HG03066 (cell line): Measurements from ENCODE around the gene LRRK2.

Source experiments
- ATAC-seq: cut with Tn5 transposase; IDR thresholded peaks from one replicate; pipeline ENCODE4 v1.9.1; 2021; ENCODE audit warnings: low read depth; ENCODE audit not compliant: unreplicated experiment

LRRK2 gene

GRCh38 chr12:40224439-40225291 lies at the start of gene LRRK2:
Gene LRRK2, plus strand, starts transcription at chr12:40224997. Its CDS starts 135 bp downstream, at chr12:40225132.
- peak; percentile 42 for ATAC-seq

- ATAC-seq = no peak
Measured at GRCh38 chr12:40175045-40175444, 49.8 kb upstream of the LRRK2 start.

- ATAC-seq = no peak
Measured at GRCh38 chr12:40175489-40175888, 49.3 kb upstream of the LRRK2 start.

- no peak for ATAC-seq
Measured at GRCh38 chr12:40178701-40179100, 46.1 kb upstream of the LRRK2 start.

- ATAC-seq = no peak
Measured at GRCh38 chr12:40181490-40181889, 43.3 kb upstream of the LRRK2 start.

GRCh38 chr12:40183715-40184114 lies 41.1 kb upstream of the LRRK2 start:
- ATAC-seq = no peak

- no peak for ATAC-seq
Measured at GRCh38 chr12:40184493-40185302, 40.1 kb upstream of the LRRK2 start.

GRCh38 chr12:40185303-40185693 lies 39.5 kb upstream of the LRRK2 start:
- ATAC-seq = no peak

GRCh38 chr12:40188558-40189320 lies 36.1 kb upstream of the LRRK2 start:
- ATAC-seq = no peak

GRCh38 chr12:40192704-40193255 lies 32.0 kb upstream of the LRRK2 start:
- ATAC-seq = peak; percentile 99

- ATAC-seq = no peak
Measured at GRCh38 chr12:40194846-40195245, 30.0 kb upstream of the LRRK2 start.

GRCh38 chr12:40197590-40197989 lies 27.2 kb upstream of the LRRK2 start:
- ATAC-seq = no peak

- ATAC-seq = no peak
Measured at GRCh38 chr12:40198601-40199000, 26.2 kb upstream of the LRRK2 start.

GRCh38 chr12:40202095-40203059 lies 22.4 kb upstream of the LRRK2 start:
- ATAC-seq = no peak

- ATAC-seq = no peak
Measured at GRCh38 chr12:40203060-40203430, 21.8 kb upstream of the LRRK2 start.

- ATAC-seq = no peak
Measured at GRCh38 chr12:40204337-40204736, 20.5 kb upstream of the LRRK2 start.

GRCh38 chr12:40207551-40207950 lies 17.2 kb upstream of the LRRK2 start:
- ATAC-seq = no peak

GRCh38 chr12:40208707-40209446 lies 15.9 kb upstream of the LRRK2 start:
- ATAC-seq = peak; percentile 97

- no peak for ATAC-seq
Measured at GRCh38 chr12:40209886-40210285, 14.9 kb upstream of the LRRK2 start.
